ENCODE results near the gene UXT. TPM values are rescaled to one million over a fixed set of nuclear protein-coding genes. Genes with fewer than 3 reads are reported as not detected.

Gene UXT
- total and polyA plus RNA-seq, 2 donors (not counting 1 experiment from before 2014, with no cell fraction given) = 111 to 141 TPM

DNA sequence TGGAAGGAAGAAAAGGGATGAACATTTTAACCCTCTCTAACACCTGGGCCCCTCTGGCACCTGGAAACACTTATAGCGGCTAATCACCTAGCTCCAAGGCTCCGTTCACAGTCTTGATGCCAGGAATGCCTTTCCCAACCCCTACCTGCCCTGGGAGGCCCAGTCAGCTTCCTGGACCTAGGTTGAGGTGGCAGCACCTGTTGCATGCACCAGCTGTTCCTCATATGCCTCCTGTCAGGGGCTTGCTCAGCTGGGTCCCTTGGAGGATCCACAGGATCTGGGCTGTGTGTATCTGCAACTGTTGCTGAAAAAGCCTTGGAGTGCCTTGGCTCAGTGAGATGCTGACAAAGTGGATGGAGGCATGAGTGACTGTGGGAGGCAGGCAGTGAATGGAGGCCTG, 33.6 kb downstream of the UXT start:
- Histone ChIP-seq H3K9ac (ENCODE audit: insufficient read depth, low read length) (no peak overlapping the region), H3K36me3 (ENCODE audit: control insufficient read depth, insufficient read depth, low read length) (no peaks in the 10 kb centered on the region), H3K9me3 (ENCODE audit: control insufficient read depth, insufficient read depth, low read depth, low read length) (no peaks in the 10 kb centered on the region), H2AFZ (ENCODE audit: low read length) (no peak overlapping the region), H3K79me2 (ENCODE audit: control insufficient read depth, insufficient read depth, low read length) (no peaks in the 10 kb centered on the region), H3K27me3 (ENCODE audit: control insufficient read depth, insufficient read depth, low read length) (no peaks in the 10 kb centered on the region), H3K4me1 (ENCODE audit: control insufficient read depth, extremely low read depth, insufficient read depth, low read length) (peaks cover 3% of the 10 kb centered on the region), H3K27ac (ENCODE audit: insufficient read depth, low read length) (no peak overlapping the region), H3K4me3 (replicated peaks in 1 of 4; ENCODE audit: control extremely low read depth in 1 of 4, insufficient read depth in 1 of 4, low read depth in 3 of 4, low read length in 4 of 4) (no peak overlapping the region), H4K20me1 (ENCODE audit: control insufficient read depth, extremely low read depth, insufficient read depth, low read length) (no peaks in the 10 kb centered on the region), H3K4me2 (ENCODE audit: extremely low read depth, insufficient read depth, low read length) (no peak overlapping the region)
- TF ChIP-seq, protein P1, sequence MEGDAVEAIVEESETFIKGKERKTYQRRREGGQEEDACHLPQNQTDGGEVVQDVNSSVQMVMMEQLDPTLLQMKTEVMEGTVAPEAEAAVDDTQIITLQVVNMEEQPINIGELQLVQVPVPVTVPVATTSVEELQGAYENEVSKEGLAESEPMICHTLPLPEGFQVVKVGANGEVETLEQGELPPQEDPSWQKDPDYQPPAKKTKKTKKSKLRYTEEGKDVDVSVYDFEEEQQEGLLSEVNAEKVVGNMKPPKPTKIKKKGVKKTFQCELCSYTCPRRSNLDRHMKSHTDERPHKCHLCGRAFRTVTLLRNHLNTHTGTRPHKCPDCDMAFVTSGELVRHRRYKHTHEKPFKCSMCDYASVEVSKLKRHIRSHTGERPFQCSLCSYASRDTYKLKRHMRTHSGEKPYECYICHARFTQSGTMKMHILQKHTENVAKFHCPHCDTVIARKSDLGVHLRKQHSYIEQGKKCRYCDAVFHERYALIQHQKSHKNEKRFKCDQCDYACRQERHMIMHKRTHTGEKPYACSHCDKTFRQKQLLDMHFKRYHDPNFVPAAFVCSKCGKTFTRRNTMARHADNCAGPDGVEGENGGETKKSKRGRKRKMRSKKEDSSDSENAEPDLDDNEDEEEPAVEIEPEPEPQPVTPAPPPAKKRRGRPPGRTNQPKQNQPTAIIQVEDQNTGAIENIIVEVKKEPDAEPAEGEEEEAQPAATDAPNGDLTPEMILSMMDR (conservative IDR thresholded peaks at IDR 0.05 in 1 of 2, IDR thresholded peaks at IDR 0.05 in 1 of 2; ENCODE audit: low read depth in 1 of 2, low read length in 2 of 2) = no peak
- no peak for TF ChIP-seq EZH2 (IDR thresholded peaks at IDR 0.05; ENCODE audit: low read length, missing control alignments)
- DNase-seq (ENCODE audit: low read depth in 2 of 2) = no peak

DNA sequence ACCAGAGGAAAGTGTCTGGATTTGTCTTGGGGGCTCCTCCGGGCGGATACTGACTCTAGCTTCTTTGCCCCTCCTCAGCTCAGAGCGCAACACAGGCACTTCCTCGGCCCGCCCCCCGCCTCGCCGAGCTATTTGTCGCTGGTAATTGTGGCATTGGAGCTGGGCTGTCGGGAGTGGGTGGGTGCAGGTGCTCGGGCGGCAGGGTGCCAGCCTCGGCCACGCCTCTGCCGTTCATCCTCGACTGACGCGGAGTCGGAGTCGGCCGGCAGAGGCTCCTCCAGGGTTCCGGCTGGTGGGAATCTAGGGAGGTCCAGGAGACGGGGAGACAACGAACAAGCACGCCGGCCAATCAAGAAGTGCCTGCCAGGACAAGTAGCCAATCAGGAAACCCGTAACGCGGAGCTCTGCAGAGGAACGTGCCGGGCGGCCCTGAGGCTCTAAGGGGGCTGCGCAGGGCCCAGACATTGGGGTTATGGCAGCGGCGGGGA, 35.4 kb downstream of the UXT start:
- Histone ChIP-seq H3K9me3 (ENCODE audit: control insufficient read depth, insufficient read depth, low read depth, low read length) (no peaks in the 10 kb centered on the region), H3K4me1 (ENCODE audit: control insufficient read depth, extremely low read depth, insufficient read depth, low read length) (peaks cover 3% of the 10 kb centered on the region), H3K79me2 (ENCODE audit: control insufficient read depth, insufficient read depth, low read length) (no peaks in the 10 kb centered on the region), H3K27me3 (ENCODE audit: control insufficient read depth, insufficient read depth, low read length) (no peaks in the 10 kb centered on the region), H4K20me1 (ENCODE audit: control insufficient read depth, extremely low read depth, insufficient read depth, low read length) (no peaks in the 10 kb centered on the region), H3K4me2 (ENCODE audit: extremely low read depth, insufficient read depth, low read length) (peak overlapping the region; percentile 64), H2AFZ (ENCODE audit: low read length) (no peak overlapping the region), H3K4me3 (replicated peaks in 1 of 4; ENCODE audit: control extremely low read depth in 1 of 4, insufficient read depth in 1 of 4, low read depth in 3 of 4, low read length in 4 of 4) (peak overlapping the region in 2 of 4 experiments; percentile 26 to 46), H3K36me3 (ENCODE audit: control insufficient read depth, insufficient read depth, low read length) (no peaks in the 10 kb centered on the region), H3K9ac (ENCODE audit: insufficient read depth, low read length) (no peak overlapping the region), H3K27ac (ENCODE audit: insufficient read depth, low read length) (no peak overlapping the region)
- TF ChIP-seq EZH2 (IDR thresholded peaks at IDR 0.05; ENCODE audit: low read length, missing control alignments) = no peak
- TF ChIP-seq, protein P1 (conservative IDR thresholded peaks at IDR 0.05 in 1 of 2, IDR thresholded peaks at IDR 0.05 in 1 of 2; ENCODE audit: low read depth in 1 of 2, low read length in 2 of 2) = no peak
- peak; percentile 76 to 79 for DNase-seq (ENCODE audit: low read depth in 2 of 2)

DNA sequence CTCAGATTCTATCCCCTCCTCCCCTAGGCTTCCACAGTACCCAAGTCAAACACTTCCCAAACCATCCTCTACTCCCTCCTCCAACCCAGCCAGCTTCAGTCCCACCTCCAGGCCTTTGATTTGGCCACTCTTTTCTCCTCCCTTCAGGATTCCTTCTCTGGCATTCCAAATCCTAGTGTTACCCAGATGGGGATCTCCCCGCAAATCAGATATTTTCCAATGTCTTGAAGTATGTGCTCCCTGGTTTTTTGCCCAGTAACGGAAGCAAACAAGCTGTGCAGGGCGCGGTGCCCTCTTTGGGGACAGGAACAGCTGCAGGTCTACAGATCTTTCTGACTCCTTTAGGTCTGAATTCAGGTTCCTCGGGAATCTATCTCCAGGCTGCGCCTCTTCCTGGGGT, 37.1 kb downstream of the UXT start:
- no peak overlapping the region for H3K4me3 ChIP-seq (replicated peaks in 1 of 4; ENCODE audit: control extremely low read depth in 1 of 4, insufficient read depth in 1 of 4, low read depth in 3 of 4, low read length in 4 of 4)
- no peak overlapping the region for H3K4me2 ChIP-seq (ENCODE audit: extremely low read depth, insufficient read depth, low read length)
- no peak overlapping the region for H3K27ac ChIP-seq (ENCODE audit: insufficient read depth, low read length)
- no peak overlapping the region for H3K9ac ChIP-seq (ENCODE audit: insufficient read depth, low read length)
- H4K20me1 ChIP-seq (ENCODE audit: control insufficient read depth, extremely low read depth, insufficient read depth, low read length) = no peaks in the 10 kb centered on the region
- peaks cover 3% of the 10 kb centered on the region for H3K4me1 ChIP-seq (ENCODE audit: control insufficient read depth, extremely low read depth, insufficient read depth, low read length)
- no peaks in the 10 kb centered on the region for H3K36me3 ChIP-seq (ENCODE audit: control insufficient read depth, insufficient read depth, low read length)
- H2AFZ ChIP-seq (ENCODE audit: low read length) = no peak overlapping the region
- no peak for DNase-seq (ENCODE audit: low read depth in 2 of 2)
- H3K9me3 ChIP-seq (ENCODE audit: control insufficient read depth, insufficient read depth, low read depth, low read length) = no peaks in the 10 kb centered on the region
- peaks cover 5% of the 10 kb centered on the region for H3K27me3 ChIP-seq (ENCODE audit: control insufficient read depth, insufficient read depth, low read length)
- no peaks in the 10 kb centered on the region for H3K79me2 ChIP-seq (ENCODE audit: control insufficient read depth, insufficient read depth, low read length)
- TF ChIP-seq EZH2 (IDR thresholded peaks at IDR 0.05; ENCODE audit: low read length, missing control alignments) = no peak
- TF ChIP-seq, protein P1 (conservative IDR thresholded peaks at IDR 0.05 in 1 of 2, IDR thresholded peaks at IDR 0.05 in 1 of 2; ENCODE audit: low read depth in 1 of 2, low read length in 2 of 2) = no peak
